ENCODE data around the gene POLR2J.

Gene POLR2J

DNA sequence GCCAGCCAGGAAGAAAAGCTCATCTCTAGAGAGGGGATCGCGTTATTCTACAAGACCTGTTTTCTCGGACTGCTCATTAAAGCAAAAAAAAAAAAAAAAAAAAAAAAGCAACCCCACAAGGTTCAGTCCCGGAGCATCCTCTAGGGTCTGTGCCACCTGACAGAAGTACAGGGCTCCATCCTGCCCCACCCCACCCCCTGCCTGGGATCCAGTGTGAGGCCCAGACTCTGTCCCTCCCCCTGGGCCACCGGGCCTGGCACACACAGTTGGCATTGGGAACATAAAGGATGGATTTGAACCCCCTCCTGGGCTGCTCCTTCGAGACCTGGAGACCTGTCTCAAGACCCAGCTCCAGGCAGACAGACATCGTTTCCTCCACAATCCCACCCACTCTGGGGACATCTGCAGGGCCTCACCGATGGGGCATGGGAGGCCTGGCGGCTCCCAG is 44.7 kb downstream of the POLR2J start:
- DNase-seq = no peak

DNA sequence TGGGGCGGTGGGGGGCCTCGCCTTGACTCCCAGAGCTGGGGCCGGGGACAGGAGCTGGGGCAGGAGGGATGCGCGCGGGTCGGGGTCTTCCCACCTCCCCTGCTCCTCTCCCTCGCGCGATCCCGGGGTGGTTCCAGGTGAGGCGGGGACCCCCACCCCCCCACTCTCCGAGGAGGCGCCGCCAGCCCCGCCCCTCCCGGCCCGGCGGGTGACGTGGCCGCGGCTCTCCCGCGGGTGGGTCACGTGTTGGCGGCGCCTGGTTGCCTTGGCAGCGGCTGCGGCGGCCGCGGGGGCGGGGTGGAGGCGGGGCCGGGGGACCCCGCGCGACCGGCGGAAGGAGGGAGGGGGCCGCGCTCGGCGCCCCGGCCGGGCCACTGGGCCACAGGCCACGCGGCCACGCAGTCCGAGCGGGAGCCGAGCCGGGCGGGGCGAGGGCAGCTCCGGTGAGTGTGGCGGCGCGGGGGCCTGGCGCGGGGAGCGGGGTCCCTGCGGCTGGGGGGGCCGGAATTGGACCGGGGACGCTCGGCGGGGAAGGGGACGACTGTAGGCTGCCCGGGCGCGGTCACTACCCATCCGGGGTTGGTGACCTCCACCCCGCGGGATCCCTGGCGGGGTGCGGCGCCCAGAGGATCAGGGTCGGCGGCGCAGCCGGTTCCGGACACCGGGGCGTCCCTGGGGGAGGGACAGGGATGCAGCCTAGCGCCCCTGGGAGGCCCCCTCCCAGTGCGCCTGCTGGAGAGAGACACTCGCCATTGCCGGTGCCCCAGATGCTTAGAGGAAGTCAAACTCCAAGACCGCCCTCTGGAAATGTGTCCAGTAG is 45.3 kb downstream of the POLR2J start, which contains the start of gene ORAI2:
Gene ORAI2 (plus strand): TSS at position 357 of the 820 bp plus-strand sequence. CDS start 5,382 bp downstream, outside the sequence.
- DNase-seq = no peak

DNA sequence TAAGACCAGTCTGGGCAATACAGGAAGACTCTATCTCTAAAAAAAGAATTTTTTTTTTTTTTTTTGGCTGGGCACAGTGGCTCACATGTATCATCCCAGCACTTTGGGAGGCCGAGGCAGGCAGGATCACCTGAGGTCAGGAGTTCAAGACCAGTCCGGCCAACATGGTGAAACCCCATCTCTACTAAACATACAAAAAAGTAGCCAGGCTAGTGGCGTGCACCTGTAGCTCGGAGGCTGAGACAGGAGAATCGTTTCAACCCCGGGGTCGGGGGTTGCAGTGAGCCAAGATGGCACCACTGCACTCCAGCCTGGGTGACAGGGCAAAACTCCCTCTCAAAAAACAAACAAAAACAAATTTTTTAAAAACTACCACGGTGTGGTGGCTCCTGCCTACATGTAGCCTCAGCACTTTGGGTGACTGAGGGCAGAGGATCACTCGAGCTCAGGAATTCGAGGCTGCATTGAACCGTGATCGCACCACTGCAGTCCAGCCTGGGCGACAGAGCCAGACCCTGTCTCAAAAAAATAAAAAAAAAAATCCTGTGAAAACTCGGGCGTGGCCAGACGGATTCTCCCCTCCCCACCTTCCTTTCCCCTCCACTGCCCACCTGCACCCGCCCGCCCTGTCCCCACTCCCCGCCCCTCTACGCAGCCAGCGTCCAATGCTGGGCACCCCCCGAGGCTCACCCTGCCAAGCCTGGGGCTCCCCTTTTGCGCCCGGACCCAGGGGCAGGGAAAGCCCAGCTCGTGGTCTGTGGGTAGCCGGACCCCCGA is 46.1 kb downstream of the POLR2J start:
- no peak for DNase-seq

DNA sequence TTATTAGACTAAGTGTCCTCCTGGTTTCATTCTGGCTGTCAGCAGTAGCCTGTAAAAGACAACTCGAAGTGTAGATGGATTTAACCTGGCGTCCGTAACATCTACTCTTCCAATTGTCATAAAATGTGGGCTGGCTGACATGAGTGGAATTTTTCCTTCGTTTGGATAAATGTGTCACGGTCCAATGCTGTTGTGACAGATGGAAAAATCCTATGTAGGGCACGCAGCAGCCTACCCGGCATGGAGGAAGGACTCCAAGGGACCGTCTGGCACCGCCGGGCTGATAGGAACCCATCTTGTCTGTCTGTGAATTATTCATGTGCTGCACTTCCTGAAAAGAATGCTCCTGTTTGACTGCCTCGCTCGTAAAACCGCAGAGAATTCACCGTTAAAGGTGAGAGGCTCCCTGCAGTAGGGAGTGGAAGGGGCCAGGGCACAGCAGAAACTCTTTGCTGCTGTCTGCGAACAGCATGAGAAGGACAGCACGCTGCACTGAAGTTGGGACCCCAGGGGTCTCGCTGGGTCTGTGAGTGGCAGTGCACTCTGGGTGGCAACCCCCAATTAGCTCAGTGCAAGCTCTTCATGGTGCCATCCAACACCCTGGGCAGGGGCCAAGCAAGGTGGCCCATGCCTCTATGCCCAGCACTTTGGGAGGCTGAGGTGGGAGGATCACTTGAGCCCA is 47.0 kb downstream of the POLR2J start:
- no peak for DNase-seq

DNA sequence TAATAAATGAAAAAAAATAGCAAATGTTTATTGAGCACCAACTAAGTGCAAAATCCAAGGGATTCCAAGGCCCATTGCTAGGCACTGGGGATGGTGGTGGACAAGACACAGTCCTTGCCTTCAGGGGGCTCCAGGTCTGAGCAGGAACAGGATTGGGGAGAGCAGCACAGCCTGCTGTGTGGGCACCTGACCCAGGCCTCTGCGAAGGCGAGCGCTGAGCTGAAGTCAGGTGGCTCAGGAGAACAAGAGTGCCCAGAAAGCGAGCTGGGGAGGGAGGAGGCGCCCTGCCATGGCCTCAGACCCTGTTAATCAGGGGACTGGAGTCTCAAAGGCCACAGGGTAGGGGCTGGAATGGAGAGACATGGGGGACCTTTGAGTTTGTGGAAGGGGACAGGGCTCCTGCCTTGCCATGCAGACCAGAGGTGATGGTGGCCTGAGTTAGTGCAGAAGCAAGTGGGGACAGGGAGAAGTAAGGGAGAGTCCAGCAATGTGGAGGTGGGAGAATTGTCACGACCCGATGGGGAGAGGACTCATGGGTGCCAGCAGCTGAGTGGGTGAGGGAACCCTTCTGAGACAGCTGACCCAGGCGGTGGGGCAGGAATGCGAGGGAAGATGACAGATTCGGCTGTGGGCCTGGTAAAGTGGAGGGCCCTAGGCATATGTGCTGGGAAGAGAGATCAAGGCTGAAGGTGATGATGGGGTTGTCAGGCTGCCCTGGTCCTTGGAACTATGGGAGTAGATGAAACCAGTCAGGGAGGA is 49.4 kb downstream of the POLR2J start:
- no peak for DNase-seq

DNA sequence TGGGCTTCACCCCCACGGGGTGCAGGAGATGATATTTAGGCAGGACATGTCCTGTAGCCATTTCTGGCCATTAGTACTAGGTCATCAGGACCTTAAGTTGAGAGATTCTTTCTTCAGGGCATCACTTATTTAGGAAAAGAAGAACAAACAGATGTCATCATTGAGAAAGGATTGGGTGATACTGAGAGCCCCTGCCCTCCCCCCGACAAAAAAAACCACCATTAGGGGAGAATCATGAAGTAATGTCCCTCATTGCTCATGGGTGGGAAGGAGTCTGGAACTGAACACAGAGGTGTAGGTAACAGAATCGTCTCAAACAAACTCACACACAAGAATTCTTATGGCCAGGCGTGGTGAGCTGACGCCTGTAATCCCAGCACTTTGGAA is 51.7 kb downstream of the POLR2J start:
- no peak for DNase-seq

DNA sequence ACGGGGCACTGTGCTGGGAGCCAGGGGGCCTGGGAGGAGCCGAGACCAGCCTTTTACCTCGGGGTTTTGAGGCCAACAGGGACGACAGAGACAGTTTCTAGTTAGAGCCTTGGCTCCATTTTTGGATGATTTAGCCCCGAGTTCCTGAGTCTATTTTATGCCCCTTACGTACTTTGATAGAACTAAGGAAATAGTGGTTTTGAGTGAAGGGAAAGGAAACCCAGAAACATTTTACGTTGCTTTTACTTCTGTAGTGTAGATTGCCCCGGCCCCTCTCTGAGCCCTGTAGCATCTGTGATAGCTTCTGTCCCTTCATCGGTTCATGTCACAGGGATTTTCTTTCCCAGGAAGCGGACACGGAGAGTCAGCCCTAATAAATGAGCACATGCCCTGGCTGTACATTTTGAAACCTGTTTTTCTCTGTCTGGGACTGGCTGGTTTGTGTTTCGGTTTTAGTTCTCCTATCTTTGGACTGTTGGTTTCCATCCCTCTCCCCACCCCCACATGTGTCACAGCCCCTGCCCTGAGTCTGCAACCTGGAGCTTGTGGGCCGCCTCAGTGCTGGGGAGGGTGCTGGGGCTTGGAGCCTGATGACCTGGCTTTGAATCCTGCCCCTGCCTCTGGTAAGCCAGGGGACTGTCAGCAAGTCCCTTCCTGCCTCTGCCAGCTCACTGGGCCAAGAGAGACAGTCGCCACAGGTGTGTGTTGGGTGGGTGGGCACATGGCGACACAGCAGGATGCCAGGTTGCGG is 52.3 kb downstream of the POLR2J start:
- DNase-seq = no peak

DNA sequence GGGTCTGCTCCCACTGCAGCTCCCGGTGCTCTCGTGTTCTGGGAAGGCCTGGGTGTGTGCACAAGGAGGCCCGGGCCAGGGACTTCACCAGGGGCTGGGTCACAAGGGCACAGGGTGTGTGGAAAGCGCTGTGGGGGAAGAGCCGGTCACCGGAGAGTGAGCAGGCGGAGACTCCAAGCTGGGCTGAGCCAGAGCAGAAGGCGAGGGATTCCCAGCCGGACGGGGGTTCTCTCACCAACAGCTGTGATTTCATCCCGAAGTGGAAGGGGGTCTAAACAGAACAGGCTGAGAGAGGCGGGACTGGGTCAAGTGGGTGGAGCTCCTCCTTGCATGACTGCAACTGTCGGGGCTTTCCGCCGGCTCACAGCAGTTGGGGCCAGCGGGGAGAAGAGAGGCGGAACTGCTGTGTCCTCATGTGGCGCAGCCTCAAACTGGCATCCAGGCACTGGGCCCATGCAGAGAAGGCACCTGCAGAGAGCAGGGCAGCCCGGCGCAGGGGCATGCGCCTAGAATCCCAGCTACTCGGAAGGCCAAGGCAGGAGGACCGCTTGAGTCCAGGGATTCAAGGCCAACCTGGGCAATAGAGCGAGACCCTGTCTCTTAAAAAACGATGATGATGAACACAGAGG is 53.0 kb downstream of the POLR2J start:
- no peak for DNase-seq

DNA sequence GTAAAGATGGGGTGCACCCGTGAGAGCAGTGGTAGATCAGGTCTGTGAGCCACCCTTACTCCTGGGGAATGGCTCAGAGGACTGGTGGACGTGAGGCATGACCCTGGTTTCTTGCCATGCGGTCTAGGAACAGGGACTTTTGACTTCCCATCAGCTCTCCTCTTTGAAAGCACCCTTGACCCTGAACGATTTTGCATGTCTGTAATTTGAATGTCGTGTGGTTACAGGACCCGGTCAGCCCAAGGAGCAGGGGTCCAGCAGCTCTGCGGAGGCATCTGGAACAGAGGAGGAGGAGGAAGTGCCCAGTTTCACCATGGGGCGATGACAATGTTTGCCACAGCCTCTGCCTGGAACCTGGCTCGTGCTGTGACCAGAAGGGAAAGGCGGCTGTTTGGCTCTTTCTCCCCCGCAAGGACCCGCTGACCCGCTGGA is 53.9 kb downstream of the POLR2J start:
- no peak for DNase-seq

DNA sequence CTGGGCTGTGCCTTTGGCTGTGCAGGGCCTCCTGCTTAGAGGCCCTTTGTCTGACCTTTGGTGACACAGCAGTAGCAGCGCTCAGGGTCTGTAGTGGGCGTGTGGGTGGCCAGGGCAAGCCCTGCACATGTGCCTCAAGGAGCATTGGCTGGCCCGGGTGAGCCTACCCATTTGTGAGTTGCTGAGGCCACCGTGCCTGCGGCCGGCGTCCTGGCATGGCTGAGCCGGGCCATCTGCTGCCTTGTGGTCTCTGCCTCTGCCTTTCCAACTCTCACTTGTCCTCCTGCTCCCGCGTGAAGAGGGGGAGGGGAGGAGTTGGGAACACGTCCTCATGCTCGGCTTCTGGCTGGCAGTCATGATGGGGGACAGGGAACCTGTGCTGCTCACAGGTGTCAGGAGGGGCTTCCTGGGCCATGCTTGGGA is 54.6 kb downstream of the POLR2J start:
- no peak for DNase-seq

Measured in SHP77 treated with DMSO at 0.1 percent for 48 hours (cell line).